Smooth muscle cell (in vitro differentiated cells): Measurements from ENCODE around the gene ARHGAP21. TPM values are rescaled to one million over a fixed set of nuclear protein-coding genes. Genes with fewer than 3 reads are reported as not detected.
"Not testable (repeated sequence)": the region's sequence is repeated elsewhere in the genome, so short reads cannot be mapped to it uniquely, and the experiment has no call there.

Source experiments
- DNase-seq: peaks from one replicate; lab custom pipeline; 2025; ENCODE audit not compliant: unreplicated experiment; lab: John Stamatoyannopoulos, UW
- H2AFZ ChIP-seq: fragments of 200-600 bp; sonication (generic); 2 replicates; pipeline ENCODE4 v1.6.0; 2016; ENCODE audit warnings: antibody characterized with exemption, low read depth, mild to moderate bottlenecking
- H3F3A ChIP-seq: fragments of 200-600 bp; sonication (generic); 2 replicates; pipeline ENCODE4 v1.6.0; 2017; ENCODE audit warnings: antibody characterized with exemption, low read depth
- H3K27ac ChIP-seq: fragments of 200-600 bp; sonication (generic); 2 replicates; pipeline ENCODE4 v1.5.1; 2016; ENCODE audit warnings: low read depth, mild to moderate bottlenecking
- H3K27me3 ChIP-seq: fragments of 200-600 bp; sonication (generic); 2 replicates; pipeline ENCODE4 v1.6.1; 2016; ENCODE audit warnings: low read depth, mild to moderate bottlenecking
- H3K36me3 ChIP-seq: fragments of 200-600 bp; sonication (generic); 2 replicates; pipeline ENCODE4 v1.5.1; 2016; ENCODE audit warnings: low read depth
- H3K4me1 ChIP-seq: fragments of 200-600 bp; sonication (generic); 2 replicates; pipeline ENCODE4 v1.5.1; 2016; ENCODE audit warnings: low read depth
- H3K4me2 ChIP-seq: fragments of 200-600 bp; sonication (generic); 2 replicates; pipeline ENCODE4 v1.6.0; 2016; ENCODE audit warnings: mild to moderate bottlenecking
- H3K4me3 ChIP-seq: fragments of 200-600 bp; sonication (generic); 2 replicates; pipeline ENCODE4 v1.5.1; 2016; ENCODE audit warnings: mild to moderate bottlenecking
- H3K79me2 ChIP-seq: fragments of 200-600 bp; sonication (generic); 2 replicates; pipeline ENCODE4 v1.6.0; 2016; ENCODE audit warnings: low read depth, mild to moderate bottlenecking
- H3K9ac ChIP-seq: fragments of 200-600 bp; sonication (generic); 2 replicates; pipeline ENCODE4 v1.6.0; 2016; ENCODE audit warnings: low read depth
- H3K9me3 ChIP-seq: fragments of 200-600 bp; sonication (generic); replicated peaks from 2 replicates; pipeline ENCODE4 v1.5.1; 2016; ENCODE audit warnings: low read depth
- H4K20me1 ChIP-seq: fragments of 200-600 bp; sonication (generic); 2 replicates; pipeline ENCODE4 v1.6.0; 2016; ENCODE audit warnings: low read depth
- CTCF ChIP-seq: fragments of 200-600 bp; sonication (generic); IDR thresholded peaks from 2 replicates; pipeline ENCODE4 v1.5.1; 2017; ENCODE audit warnings: borderline replicate concordance, mild to moderate bottlenecking, antibody characterized with exemption; ENCODE audit not compliant: insufficient read depth, poor library complexity, severe bottlenecking
- WGBS: methylation state at CpG from one replicate; pipeline ENCODE4 v1.1.7; 2016; ENCODE audit warnings: low lambda C conversion rate; 5-methylcytosine and 5-hydroxymethylcytosine counted together
- polyA plus RNA-seq: library from polyadenylated mRNA; unstranded; fragments of >200 nt; fragmentation: Nextera tagmentation; extraction: Ambion mirVana; gene quantifications from 2 replicates; pipeline ENCODE4 v1.2.1, GENCODE V29; 2016
- total RNA-seq: library from RNA; depleted of rRNA; stranded (reverse); fragments of >200 nt; gene quantifications from 2 replicates; pipeline ENCODE4 v1.2.3, GENCODE V29; 2014

The ARHGAP21 gene
- total and polyA plus RNA-seq, 2 experiments from 2014 or later, result 8.9 to 59.1 TPM

GRCh38 chr10:24664991-24665390 lies 58.7 kb downstream of the ARHGAP21 start:
- DNase-seq, result no peak
- H3K27ac ChIP-seq, result no peak overlapping the region
- WGBS, result 96% methylated on average over 1 of the region's 1 CpG

GRCh38 chr10:24661376-24661775 lies 62.3 kb downstream of the ARHGAP21 start:
- H3K9me3 ChIP-seq, result peaks cover 5% of the 10 kb centered on the region
- no peaks in the 10 kb centered on the region for H3K27me3 ChIP-seq
- 96% methylated on average over 2 of the region's 2 CpGs for WGBS
- H3K4me1 ChIP-seq, result no peaks in the 10 kb centered on the region
- H2AFZ ChIP-seq, result no peak overlapping the region
- no peak for DNase-seq
- no peak overlapping the region for H3K27ac ChIP-seq
- H3K4me2 ChIP-seq, result no peak overlapping the region
- H3K36me3 ChIP-seq, result no peaks in the 10 kb centered on the region
- no peaks in the 10 kb centered on the region for H4K20me1 ChIP-seq
- no peak for TF ChIP-seq CTCF
- H3K79me2 ChIP-seq, result no peaks in the 10 kb centered on the region
- H3F3A ChIP-seq, result no peaks in the 10 kb centered on the region
- no peak overlapping the region for H3K4me3 ChIP-seq
- H3K9ac ChIP-seq, result no peak overlapping the region

More at GRCh38 chr10:24664991-24665390, 58.7 kb downstream of the ARHGAP21 start:
- TF ChIP-seq CTCF, result no peak
- peaks cover 9% of the 10 kb centered on the region for H3K79me2 ChIP-seq
- H3F3A ChIP-seq, result no peaks in the 10 kb centered on the region
- H3K36me3 ChIP-seq, result peaks cover 3% of the 10 kb centered on the region
- no peaks in the 10 kb centered on the region for H3K4me1 ChIP-seq
- no peaks in the 10 kb centered on the region for H3K27me3 ChIP-seq
- H2AFZ ChIP-seq, result no peak overlapping the region
- no peak overlapping the region for H3K9ac ChIP-seq
- H3K9me3 ChIP-seq, result no peaks in the 10 kb centered on the region
- H3K4me2 ChIP-seq, result no peak overlapping the region
- no peak overlapping the region for H3K4me3 ChIP-seq
- H4K20me1 ChIP-seq, result peaks cover 6% of the 10 kb centered on the region

GRCh38 chr10:24658319-24658718 lies 65.4 kb downstream of the ARHGAP21 start:
- not testable (repeated sequence) for H3K4me3 ChIP-seq, H3F3A ChIP-seq, H3K4me2 ChIP-seq, DNase-seq, H3K4me1 ChIP-seq, H3K9me3 ChIP-seq, H3K36me3 ChIP-seq, H3K27ac ChIP-seq, H3K27me3 ChIP-seq, H4K20me1 ChIP-seq, H2AFZ ChIP-seq, H3K79me2 ChIP-seq, H3K9ac ChIP-seq
- 98% methylated on average over 4 of the region's 4 CpGs for WGBS

- H3K27me3 ChIP-seq, H3F3A ChIP-seq: not testable (repeated sequence)
- WGBS, result no CpG with 5 or more reads among the region's 33 CpGs
Observed at GRCh38 chr10:24656326-24656725, 67.4 kb downstream of the ARHGAP21 start.

GRCh38 chr10:24652381-24652957 lies 71.2 kb downstream of the ARHGAP21 start:
- TF ChIP-seq CTCF, result no peak
- Histone ChIP-seq H3K9ac (no peak overlapping the region), H4K20me1 (peaks cover 32% of the 10 kb centered on the region), H3K4me1 (no peaks in the 10 kb centered on the region), H3K4me3 (no peak overlapping the region), H3K27me3 (no peaks in the 10 kb centered on the region), H2AFZ (no peak overlapping the region), H3K27ac (no peak overlapping the region), H3K79me2 (peaks cover 23% of the 10 kb centered on the region), H3K4me2 (no peak overlapping the region), H3F3A (no peaks in the 10 kb centered on the region), H3K36me3 (no peaks in the 10 kb centered on the region), H3K9me3 (no peaks in the 10 kb centered on the region)
- no peak for DNase-seq
- 98% methylated on average over 4 of the region's 4 CpGs for WGBS

More at GRCh38 chr10:24656326-24656725, 67.4 kb downstream of the ARHGAP21 start:
- not testable (repeated sequence) for H3K36me3 ChIP-seq, H3K27ac ChIP-seq, H2AFZ ChIP-seq, H3K4me2 ChIP-seq, H3K9ac ChIP-seq, H3K4me3 ChIP-seq, H3K9me3 ChIP-seq, H3K79me2 ChIP-seq, H3K4me1 ChIP-seq, DNase-seq
- H4K20me1 ChIP-seq, result peaks cover 20% of the 10 kb centered on the region
